HG02759 (cell line): ENCODE data around the gene MRPL23.

ENCODE experiments used
- ATAC-seq: cut with Tn5 transposase; IDR thresholded peaks from one replicate; pipeline ENCODE4 v1.9.1; 2021; ENCODE audit warnings: mild to moderate bottlenecking, moderate library complexity; ENCODE audit not compliant: unreplicated experiment

Gene MRPL23

GRCh38 chr11:1946812-1947484 lies at the start of gene MRPL23:
MRPL23 (plus strand) TSS chr11:1947332; CDS start chr11:1947363, 31 bp downstream.
- no peak for ATAC-seq

GRCh38 chr11:1899090-1899489 lies 48.0 kb upstream of the MRPL23 start:
- ATAC-seq = no peak

DNA sequence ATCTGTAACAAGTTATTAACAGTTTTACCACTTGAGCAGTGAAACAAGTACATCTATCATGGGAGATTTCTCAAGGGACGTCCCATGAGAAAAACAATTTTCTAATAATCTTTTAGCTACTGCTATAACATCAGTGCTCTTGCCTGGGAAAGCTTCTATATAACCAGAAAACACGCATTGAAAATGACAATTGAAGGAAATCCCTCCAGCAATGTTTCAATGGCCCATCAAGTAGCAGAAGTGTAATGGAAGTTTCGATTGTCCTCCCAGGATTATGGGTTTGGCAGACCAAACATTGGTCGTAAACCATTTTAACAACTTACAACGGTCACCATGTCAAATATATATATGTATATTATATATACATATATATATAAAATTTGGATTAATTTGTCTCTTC lies 47.4 kb upstream of the MRPL23 start:
- ATAC-seq = no peak

DNA sequence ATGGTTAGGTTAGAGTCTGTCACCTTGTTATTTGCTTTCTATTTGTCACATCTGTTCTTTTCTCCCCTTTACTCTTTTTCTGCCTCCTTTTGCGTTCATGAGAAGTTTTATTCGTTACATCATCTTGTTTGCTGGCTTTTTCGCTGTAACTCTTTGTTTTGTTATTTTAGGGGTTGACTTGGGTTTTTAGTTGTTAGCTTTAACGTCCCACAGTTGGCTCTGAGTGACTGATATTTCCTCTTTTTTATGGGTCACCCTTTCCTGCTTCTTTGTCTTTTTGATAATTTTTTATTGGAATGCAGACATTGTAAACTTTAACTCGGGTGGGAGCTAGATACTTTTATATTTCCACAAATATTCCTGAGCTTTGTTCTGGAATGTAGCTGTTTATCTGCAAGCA lies 41.0 kb upstream of the MRPL23 start:
- no peak for ATAC-seq

DNA sequence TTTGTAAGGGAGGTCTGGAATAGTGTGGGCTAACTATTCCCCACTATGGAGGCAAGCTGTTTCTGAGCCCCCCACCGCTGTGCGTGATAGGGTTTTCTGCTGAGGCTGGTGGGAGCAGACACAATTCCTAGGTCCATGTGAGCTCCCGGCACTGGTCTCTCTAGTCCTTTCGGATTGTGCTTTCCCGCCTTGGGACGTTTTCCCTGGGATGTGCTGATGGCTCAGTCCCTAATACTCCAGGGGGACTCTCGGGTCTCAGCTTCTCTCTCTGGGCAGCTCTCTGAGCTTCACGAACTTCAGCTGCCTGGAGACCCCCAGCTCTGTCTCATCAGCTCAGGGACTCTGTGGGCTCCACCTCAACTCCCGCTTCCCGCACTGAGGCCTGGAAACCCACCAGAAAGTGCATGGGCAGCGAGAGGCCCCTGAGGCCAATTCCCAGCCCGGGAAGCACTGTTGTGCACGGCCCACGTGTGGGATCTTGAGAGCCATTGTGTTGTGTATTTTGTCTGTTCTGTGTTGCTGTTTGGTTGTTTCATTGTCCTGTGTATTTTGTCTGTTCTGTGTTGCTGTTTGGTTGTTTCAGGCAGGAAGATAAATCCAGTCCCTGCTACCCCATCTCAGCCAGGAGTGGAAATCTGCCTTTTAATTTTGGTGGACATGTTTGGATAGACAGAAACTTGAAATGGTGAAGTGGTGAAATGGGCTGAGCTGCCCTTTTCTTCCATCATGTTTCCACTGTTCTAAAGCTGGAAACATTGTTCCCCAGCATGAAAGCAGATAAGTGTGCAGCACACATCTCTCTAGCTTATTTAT lies 40.3 kb upstream of the MRPL23 start:
- ATAC-seq = no peak

DNA sequence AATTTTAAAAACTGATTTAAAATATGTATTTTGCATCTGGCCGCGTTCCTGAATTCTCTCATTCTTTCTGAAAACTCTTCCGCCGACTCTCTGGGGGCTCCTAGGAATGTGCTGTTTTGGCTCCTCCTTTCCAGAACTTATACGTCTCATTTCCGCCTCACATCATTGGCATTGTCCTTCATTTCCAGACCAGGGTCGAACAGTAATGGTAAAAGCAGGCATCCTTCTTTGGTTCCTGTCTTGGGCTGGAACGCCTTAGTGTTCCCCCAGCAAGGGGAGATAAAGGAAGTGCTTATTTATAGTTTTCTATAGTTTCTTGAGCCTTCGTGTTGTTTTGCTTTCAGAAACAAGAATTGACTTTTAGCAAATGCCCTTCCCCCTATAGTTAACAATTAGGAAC lies 38.5 kb upstream of the MRPL23 start:
- no peak for ATAC-seq

GRCh38 chr11:1909524-1909923 lies 37.6 kb upstream of the MRPL23 start:
- ATAC-seq = no peak

- ATAC-seq = no peak
These were observed 34.7 kb upstream of the MRPL23 start for GRCh38 chr11:1912289-1912878.

DNA sequence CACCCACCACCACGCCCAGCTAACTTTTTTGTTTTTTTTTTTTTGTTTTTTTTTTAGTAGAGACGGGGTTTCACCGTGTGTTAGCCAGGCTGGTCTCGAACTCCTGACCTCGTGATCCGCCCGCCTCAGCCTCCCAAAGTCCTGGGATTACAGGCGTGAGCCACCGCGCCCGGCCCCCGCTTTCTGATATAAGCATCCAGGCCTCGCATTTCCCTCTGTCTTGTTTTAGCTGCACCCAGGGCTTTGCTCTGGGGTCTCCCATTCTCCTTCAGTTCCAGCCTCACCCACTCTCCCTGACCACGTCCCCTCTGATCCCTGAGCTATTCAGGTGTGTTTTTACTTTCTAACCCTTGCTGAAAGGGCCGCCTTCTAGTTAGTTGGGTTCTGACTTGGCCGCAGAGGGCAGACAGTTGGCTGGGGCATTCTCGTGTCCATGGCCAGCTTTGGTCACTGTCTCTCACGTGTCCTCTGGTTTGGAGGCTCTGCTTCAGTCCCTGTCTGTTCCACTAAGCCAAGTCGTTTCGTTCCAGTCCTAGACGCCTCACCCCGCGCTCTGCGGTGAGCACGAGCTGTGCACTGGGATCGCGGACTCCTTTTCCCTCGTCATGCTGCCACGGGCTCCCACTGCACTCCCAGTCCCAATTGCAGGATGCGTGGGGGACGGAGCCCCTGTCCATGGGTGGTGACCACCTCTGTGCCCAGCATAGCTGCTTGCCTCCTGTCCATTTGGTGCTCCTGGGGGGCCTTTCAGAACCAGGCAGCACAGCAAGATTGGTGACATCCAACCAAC lies 33.7 kb upstream of the MRPL23 start:
- ATAC-seq = no peak

GRCh38 chr11:1915795-1916131 lies 31.4 kb upstream of the MRPL23 start:
- ATAC-seq = no peak

DNA sequence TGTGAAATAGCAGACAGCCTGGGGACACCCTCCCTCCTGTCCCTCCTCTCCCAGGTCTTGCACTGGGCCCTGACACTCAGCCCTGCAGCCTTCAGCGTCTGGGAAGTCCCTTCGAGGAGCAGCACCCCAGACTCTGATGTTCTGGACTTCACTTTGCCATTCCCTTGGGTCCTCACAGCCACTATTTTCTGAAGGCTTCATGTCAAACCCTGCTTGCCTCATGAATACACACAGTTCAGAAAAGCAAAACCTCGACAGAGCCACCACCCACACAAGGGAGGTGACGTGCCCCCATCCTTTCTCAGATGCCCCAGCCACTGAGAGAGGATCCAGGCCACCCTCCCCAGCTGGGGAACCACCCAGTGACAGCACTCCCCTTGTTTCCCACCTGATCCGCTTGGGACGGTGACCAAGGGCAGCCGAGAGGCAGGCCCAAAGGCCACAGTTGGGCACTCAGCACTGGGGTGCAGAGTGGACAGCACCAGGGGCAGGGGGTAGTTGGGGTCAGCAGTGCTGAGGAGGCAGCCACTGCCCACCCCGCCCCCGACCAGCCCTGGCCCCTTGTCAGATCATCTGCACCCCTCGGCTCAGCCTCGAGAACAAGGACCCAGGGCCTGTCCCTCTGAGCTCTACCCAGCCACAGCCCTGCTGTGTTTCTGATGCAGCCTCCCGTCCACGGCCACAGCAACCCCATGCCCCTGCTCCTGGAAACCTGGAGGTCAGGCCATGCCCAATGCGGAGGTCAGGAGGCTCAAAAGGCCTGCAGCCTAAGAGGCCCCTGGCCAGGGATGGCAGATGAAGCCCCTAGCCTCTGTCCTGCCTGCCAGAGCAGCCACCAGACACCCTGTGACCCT lies 30.8 kb upstream of the MRPL23 start:
- ATAC-seq = no peak

GRCh38 chr11:1916986-1917522 lies 30.1 kb upstream of the MRPL23 start:
- no peak for ATAC-seq

DNA sequence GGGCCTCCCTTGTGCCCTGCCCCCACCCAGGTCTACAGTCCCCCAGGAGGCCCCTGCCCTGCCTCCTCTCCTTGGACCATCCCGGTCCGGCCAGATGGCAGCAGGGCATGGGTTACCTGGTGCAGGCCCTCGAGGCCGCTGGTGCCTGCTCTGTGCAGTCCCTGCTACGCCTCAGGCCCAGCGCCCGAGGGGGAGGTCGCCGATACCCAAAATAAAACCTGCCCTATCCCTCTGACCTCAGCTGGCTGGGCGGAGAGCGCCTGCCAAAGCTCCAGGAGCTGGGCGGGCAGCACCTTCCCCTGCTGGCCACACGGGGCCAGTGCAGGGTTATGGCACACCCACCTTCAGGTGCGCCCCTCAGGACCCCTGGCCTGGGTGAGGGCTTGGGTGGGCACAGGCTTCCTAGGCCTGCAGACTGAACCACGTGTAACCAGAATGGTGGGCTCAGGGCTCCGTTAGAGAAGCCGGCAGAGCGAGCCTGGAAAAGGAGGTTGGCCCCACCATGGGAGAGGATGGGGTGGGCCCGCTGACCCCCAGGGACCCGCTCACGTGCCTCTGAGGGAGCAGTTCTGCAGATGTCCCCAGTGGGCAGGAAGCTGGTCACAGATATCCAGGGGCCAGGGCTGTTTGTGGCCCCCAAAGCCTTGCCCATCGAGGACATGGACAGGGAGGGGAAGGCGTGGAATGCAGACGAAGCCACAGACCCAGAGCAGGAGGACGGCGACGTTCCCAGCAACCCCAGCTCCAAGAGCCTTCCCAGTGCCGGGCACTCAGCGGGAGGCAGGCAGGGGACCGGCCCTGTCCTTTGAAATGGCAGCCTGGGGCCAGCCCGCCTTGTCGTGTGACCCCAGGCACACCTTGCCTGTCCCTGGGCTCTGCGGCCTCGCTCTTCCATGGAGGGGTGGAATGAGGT lies 29.4 kb upstream of the MRPL23 start:
- ATAC-seq = no peak

- ATAC-seq = no peak
These were observed 28.5 kb upstream of the MRPL23 start for GRCh38 chr11:1918436-1919315.

DNA sequence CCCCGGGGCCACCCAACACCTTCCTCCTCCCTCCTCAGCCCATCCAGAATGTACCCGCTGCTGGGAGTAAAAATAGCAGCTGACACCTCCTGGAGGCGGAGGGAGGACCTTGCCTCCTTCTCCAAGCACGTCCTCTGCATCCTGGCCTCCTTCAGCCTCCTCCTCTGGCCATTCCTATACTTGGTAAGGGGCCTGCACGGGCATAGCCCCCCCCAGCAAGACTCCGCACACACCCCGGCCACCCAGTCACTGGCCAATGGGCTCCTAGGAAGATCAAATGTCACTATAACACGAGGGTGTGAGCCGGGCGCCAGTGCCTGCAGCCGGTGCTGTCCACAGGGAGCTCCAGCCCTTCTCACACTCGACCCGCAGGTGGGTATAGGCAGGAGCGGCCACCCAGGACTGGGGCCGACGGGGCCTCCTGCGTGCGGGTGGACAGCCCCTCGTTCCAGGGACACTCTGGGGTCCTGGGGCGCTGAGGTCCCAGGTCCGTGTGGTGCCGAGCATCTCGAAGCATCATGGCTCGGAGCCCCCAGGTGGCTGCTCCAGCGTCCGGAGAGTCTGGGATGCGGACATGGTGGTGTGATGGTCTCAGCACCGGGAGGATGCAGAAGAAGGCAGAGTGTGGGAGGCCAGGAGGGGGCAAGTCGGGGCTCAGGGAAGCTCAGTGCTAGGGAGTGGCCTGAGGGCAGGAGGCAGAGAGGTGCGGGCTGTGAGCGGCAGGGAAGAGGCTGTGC lies 27.6 kb upstream of the MRPL23 start, which contains the start of gene TNNT3:
TSS of gene TNNT3 (plus strand) at position 313 of the 737 bp plus-strand sequence. CDS start 3,172 bp downstream, outside the sequence.
- ATAC-seq = no peak

DNA sequence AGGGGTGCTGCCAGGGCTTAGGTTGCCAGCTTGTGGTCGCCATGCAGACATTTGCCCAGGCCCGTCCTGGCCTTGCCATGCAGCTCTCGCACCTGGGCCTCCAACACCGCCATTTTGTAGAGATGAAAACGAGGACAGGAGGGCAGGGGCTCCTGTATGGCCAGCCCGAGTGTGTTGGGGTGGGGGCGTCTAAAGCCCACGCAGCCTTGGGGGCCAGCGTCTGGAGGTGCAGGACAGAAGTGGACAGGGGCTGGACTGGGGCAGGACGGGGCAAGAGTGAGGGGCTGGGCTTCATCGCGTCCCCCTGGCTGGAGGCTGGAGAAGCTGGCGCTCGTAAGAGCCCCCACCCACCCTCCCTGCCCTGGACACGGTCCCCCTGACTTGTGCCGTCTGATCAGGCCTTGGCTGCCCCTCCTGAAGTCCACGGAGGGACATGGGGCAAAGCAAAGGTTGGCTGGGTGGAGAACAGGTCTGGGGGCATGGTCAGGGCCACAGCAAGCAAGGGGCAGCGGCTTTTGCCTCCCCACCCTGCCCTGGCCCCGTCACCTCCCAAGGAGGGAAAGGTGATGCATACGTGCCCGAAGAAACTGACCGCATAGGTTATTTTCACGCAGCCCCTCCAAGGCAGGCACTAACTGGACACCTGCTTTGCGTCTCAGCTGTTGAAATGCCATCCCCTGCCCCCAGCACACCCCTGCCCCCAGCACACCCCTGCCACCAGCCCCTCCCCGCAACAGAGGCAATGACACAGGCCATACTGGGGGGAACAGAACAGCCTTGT lies 26.8 kb upstream of the MRPL23 start:
- ATAC-seq = no peak
